ENCODE results near the gene HNRNPM.

Gene HNRNPM

GRCh38 chr19:8487137-8487851 is 42.5 kb downstream of the HNRNPM start (continued):
- TF ChIP-seq, protein P1, sequence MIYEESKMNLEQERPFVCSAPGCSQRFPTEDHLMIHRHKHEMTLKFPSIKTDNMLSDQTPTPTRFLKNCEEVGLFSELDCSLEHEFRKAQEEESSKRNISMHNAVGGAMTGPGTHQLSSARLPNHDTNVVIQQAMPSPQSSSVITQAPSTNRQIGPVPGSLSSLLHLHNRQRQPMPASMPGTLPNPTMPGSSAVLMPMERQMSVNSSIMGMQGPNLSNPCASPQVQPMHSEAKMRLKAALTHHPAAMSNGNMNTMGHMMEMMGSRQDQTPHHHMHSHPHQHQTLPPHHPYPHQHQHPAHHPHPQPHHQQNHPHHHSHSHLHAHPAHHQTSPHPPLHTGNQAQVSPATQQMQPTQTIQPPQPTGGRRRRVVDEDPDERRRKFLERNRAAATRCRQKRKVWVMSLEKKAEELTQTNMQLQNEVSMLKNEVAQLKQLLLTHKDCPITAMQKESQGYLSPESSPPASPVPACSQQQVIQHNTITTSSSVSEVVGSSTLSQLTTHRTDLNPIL (CRISPR knock-in tag; IDR thresholded peaks at IDR 0.05; ENCODE audit: low read depth), result no peak
- TF ChIP-seq ZNF8 (CRISPR knock-in tag; IDR thresholded peaks at IDR 0.05) (no peak), ZFP3 (CRISPR knock-in tag; IDR thresholded peaks at IDR 0.05) (no peak), TOX (CRISPR knock-in tag; IDR thresholded peaks at IDR 0.05; ENCODE audit: borderline replicate concordance) (no peak), OSR1 (CRISPR knock-in tag; IDR thresholded peaks at IDR 0.05) (no peak)
- TF ChIP-seq, protein P2, sequence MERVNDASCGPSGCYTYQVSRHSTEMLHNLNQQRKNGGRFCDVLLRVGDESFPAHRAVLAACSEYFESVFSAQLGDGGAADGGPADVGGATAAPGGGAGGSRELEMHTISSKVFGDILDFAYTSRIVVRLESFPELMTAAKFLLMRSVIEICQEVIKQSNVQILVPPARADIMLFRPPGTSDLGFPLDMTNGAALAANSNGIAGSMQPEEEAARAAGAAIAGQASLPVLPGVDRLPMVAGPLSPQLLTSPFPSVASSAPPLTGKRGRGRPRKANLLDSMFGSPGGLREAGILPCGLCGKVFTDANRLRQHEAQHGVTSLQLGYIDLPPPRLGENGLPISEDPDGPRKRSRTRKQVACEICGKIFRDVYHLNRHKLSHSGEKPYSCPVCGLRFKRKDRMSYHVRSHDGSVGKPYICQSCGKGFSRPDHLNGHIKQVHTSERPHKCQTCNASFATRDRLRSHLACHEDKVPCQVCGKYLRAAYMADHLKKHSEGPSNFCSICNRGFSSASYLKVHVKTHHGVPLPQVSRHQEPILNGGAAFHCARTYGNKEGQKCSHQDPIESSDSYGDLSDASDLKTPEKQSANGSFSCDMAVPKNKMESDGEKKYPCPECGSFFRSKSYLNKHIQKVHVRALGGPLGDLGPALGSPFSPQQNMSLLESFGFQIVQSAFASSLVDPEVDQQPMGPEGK (CRISPR knock-in tag; IDR thresholded peaks at IDR 0.05; ENCODE audit: borderline replicate concordance), result no peak

- TF ChIP-seq TOX (CRISPR knock-in tag; IDR thresholded peaks at IDR 0.05; ENCODE audit: borderline replicate concordance) (no peak), ZNF70 (CRISPR knock-in tag; IDR thresholded peaks at IDR 0.05) (no peak), ESRRG (CRISPR knock-in tag; IDR thresholded peaks at IDR 0.05) (no peak), ZNF8 (CRISPR knock-in tag; IDR thresholded peaks at IDR 0.05) (no peak), ZC3H10 (CRISPR knock-in tag; IDR thresholded peaks at IDR 0.05) (no peak), ZNF565 (CRISPR knock-in tag; conservative IDR thresholded peaks at IDR 0.05; ENCODE audit: low read depth) (no peak), CSRNP3 (CRISPR knock-in tag; IDR thresholded peaks at IDR 0.05) (no peak), GLIS3 (CRISPR knock-in tag; IDR thresholded peaks at IDR 0.05) (no peak), ISL1 (CRISPR knock-in tag; IDR thresholded peaks at IDR 0.05) (no peak), PPARA (CRISPR knock-in tag; IDR thresholded peaks at IDR 0.05; ENCODE audit: borderline replicate concordance) (no peak), RARB (CRISPR knock-in tag; IDR thresholded peaks at IDR 0.05) (no peak), ZFP30 (CRISPR knock-in tag; IDR thresholded peaks at IDR 0.05) (no peak), OSR1 (CRISPR knock-in tag; IDR thresholded peaks at IDR 0.05) (no peak), BACH2 (CRISPR knock-in tag; IDR thresholded peaks at IDR 0.05; ENCODE audit: borderline replicate concordance) (no peak), SNAI2 (CRISPR knock-in tag; IDR thresholded peaks at IDR 0.05) (no peak)
- TF ChIP-seq, protein P2 (CRISPR knock-in tag; IDR thresholded peaks at IDR 0.05; ENCODE audit: borderline replicate concordance), result no peak
- TF ChIP-seq, protein P3, sequence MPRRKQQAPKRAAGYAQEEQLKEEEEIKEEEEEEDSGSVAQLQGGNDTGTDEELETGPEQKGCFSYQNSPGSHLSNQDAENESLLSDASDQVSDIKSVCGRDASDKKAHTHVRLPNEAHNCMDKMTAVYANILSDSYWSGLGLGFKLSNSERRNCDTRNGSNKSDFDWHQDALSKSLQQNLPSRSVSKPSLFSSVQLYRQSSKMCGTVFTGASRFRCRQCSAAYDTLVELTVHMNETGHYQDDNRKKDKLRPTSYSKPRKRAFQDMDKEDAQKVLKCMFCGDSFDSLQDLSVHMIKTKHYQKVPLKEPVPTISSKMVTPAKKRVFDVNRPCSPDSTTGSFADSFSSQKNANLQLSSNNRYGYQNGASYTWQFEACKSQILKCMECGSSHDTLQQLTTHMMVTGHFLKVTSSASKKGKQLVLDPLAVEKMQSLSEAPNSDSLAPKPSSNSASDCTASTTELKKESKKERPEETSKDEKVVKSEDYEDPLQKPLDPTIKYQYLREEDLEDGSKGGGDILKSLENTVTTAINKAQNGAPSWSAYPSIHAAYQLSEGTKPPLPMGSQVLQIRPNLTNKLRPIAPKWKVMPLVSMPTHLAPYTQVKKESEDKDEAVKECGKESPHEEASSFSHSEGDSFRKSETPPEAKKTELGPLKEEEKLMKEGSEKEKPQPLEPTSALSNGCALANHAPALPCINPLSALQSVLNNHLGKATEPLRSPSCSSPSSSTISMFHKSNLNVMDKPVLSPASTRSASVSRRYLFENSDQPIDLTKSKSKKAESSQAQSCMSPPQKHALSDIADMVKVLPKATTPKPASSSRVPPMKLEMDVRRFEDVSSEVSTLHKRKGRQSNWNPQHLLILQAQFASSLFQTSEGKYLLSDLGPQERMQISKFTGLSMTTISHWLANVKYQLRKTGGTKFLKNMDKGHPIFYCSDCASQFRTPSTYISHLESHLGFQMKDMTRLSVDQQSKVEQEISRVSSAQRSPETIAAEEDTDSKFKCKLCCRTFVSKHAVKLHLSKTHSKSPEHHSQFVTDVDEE (CRISPR knock-in tag; IDR thresholded peaks at IDR 0.05), result no peak
- TF ChIP-seq, protein P4, sequence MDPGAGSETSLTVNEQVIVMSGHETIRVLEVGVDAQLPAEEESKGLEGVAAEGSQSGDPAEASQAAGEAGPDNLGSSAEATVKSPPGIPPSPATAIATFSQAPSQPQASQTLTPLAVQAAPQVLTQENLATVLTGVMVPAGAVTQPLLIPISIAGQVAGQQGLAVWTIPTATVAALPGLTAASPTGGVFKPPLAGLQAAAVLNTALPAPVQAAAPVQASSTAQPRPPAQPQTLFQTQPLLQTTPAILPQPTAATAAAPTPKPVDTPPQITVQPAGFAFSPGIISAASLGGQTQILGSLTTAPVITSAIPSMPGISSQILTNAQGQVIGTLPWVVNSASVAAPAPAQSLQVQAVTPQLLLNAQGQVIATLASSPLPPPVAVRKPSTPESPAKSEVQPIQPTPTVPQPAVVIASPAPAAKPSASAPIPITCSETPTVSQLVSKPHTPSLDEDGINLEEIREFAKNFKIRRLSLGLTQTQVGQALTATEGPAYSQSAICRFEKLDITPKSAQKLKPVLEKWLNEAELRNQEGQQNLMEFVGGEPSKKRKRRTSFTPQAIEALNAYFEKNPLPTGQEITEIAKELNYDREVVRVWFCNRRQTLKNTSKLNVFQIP (CRISPR knock-in tag; IDR thresholded peaks at IDR 0.05; ENCODE audit: borderline replicate concordance, low read depth), result no peak
Measured at GRCh38 chr19:8488365-8488764, 43.6 kb downstream of the HNRNPM start.

More at GRCh38 chr19:8488365-8488764, 43.6 kb downstream of the HNRNPM start:
- no peak for ATAC-seq

All from SK-N-SH treated with all-trans-retinoic acid at 6 μM for 48 hours (cell line).